ENCODE measurements around the gene ANKRD52.
"Not testable (repeated sequence)": the region's sequence is repeated elsewhere in the genome, so short reads cannot be mapped to it uniquely, and the experiment has no call there.

The ANKRD52 gene

GRCh38 chr12:56258068-56258819 lies at the start of gene ANKRD52:
TSS of gene ANKRD52 (minus strand) at chr12:56258384. CDS start at chr12:56258269, 115 bp downstream.
- DNase-seq: peak; percentile 77

DNA sequence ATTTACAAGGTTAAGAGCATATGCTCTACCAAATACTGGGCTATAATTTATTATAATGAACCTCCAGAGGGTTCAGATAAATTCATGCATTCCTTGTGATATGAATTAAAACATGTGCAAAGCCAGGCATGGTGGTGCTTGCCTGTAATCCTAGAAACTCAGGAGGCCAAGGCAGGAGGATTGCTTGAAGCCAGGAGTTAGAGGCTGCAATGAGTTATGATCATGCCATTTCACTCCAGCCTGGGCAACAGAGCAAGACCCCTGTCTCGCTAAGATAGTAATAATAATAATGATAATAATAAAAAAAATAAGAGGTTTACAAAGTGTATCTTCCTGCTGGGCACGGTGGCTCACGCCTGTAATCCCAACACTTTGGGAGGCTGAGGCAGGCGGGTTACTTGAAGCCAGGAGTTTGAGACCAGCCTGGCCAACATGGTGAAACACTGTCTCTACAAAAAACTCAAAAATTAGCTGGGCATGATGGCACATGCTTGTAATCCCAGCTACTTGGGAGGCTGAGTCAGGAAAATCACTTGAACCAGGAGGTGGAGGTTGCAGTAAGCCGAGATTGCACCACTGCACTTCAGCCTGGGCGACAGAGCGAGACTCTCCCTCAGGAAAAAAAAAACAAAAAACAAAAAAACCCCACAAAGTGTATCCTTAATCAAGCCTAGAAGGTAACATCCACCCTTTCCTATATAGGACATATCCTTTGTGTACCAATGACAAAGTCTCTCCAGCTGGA lies 49.2 kb upstream of the ANKRD52 start:
- DNase-seq: no peak

GRCh38 chr12:56304872-56305590 lies 46.8 kb upstream of the ANKRD52 start:
- no peak for DNase-seq

DNA sequence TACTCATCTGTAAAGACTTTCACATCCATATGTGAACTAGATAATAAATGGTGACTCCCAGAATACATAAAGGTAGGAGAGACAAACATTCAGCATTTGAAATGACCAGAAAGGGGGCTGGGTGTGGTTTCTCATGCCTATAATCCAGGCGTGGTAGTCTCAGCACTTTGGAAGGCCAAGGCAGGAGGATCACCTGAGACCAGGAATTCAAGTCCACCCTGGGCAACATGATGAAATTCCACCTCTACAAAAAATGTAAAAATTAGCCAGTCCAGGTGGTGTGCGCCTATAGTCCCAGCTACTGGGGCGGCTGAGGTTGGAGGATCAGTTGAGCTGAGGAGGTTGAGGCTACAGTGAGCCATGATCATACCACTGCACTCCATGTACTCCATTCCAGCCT lies 46.1 kb upstream of the ANKRD52 start:
- no peak for DNase-seq

GRCh38 chr12:56300644-56301464 lies 42.7 kb upstream of the ANKRD52 start:
- no peak for DNase-seq

DNA sequence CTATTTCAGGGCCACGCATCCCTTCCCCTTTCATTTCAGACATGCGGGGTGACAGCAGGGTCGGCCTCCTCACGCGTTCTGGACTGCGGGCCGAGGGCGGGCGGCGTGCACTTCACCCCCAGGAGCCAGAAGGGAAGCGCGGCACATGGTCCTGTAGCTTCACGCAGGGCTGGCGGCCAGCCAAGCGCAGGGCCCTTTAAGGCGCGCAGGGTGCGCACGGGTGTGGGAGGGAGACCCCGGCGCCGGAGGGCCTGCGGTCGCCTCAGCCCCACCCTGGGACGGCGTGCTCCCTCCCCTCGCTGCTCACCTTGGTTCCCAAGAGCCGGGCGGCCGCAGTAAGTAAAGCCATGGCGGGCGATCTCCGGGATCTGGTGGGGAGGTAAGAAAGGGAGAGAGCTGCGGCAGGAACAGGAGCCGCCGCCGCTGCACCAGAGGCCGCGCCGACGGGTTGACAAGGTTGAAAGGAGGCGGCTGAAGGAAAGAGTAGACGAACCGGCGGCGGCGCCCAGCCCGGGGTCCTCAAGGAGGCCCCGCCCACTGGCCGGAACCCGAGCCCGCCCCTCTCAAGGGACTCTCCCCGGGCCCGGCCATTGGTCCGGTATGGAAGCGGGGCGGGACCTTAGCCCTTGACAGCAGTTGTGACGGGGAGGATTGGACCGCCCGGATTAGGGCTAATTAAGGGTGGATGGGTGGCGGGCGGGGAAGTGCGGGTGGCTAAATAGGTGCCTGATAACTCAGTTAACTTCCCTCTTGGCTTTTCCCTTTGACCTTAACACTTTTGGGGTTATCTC lies 41.9 kb upstream of the ANKRD52 start, which contains the start of gene CS:
CS (minus strand) TSS at position 478 of the 791 bp plus-strand sequence; CDS start at position 349, 129 bp downstream.
- DNase-seq: peak; percentile 97

GRCh38 chr12:56299308-56299852 lies 41.2 kb upstream of the ANKRD52 start:
- DNase-seq: no peak

GRCh38 chr12:56298828-56299227 lies 40.6 kb upstream of the ANKRD52 start:
- no peak for DNase-seq

- no peak for DNase-seq
Measured at GRCh38 chr12:56297400-56297799, 39.2 kb upstream of the ANKRD52 start.

GRCh38 chr12:56296295-56296694 lies 38.1 kb upstream of the ANKRD52 start:
- DNase-seq: no peak

- DNase-seq: no peak
Measured at GRCh38 chr12:56293795-56294194, 35.6 kb upstream of the ANKRD52 start.

GRCh38 chr12:56288705-56289387 lies 30.7 kb upstream of the ANKRD52 start:
- DNase-seq: no peak

DNA sequence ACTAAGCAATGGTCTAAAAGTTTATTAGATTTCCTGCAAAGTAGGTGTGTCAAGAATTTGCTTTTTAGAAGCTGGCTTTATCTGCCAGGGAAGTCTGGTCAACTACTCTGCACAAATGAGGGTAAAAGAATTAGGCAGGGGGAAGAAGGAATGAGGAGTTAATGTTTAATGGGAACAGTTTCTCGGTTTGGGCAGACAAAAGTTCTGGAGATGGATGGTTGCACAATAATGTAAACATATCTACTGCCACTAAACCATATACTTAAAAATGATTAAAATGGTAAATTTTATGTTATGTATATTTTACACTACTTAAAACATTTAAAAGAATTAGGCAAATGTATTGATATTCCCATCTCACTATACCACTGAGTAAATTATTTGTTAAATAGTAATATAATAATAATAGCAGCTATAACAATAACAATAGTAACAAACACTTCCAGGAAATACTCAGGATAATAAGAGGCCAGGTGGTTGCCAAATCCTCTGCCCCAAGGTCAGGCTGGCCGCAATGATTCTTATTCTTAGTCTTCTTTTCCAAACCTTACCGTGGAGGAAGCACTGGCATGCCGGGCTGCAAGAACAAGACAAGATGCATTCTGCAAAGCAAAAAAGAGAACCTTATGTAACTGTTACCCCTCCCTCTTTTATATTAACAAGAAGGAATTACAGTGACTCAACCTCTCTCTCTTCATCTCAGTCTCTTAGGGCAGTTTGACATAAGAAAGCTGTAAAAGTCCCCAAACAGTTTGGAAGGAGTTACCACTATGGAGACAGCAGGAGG lies 28.1 kb upstream of the ANKRD52 start:
- no peak for DNase-seq

DNA sequence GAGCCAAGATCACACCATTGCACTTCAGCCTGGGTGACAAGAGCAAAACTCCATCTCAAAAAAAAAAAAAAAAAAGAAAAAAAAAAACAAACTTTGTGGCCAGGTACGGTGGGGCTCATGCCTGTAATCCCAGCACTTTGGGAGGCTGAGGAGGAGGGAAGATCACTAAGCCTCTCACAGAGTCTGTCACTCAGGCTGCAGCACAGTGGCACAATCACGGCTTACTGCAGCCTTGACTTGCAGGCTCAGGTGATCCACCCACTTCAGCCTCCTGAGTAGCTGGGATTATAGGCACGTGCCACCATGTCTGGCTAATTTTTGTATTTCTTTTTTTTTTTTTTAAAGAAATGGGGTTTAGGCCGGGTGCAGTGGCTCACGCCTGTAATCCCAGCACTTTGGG lies 26.1 kb upstream of the ANKRD52 start:
- not testable (repeated sequence) for DNase-seq

- no peak for DNase-seq
Measured at GRCh38 chr12:56282579-56282978, 24.4 kb upstream of the ANKRD52 start.

DNA sequence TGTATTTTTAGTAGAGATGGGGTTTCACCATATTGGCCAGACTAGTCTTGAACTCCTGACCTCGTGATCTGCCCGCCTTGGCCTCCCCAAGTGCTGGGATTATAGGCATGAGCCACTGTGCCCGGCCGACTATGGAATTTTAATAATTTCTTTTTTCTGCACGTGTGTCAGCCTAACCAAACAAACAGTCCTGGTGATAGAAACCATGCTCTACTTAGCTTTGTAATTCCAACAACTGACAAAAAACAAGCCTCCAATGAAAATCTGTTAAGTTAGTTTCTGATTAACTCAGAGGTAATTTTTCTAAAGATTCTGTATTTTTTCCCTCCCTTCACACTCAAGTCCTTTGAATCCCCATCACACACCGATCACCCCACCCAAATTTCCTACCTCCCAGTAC lies 23.8 kb upstream of the ANKRD52 start:
- DNase-seq: no peak

GRCh38 chr12:56280849-56281248 lies 22.7 kb upstream of the ANKRD52 start:
- no peak for DNase-seq

DNA sequence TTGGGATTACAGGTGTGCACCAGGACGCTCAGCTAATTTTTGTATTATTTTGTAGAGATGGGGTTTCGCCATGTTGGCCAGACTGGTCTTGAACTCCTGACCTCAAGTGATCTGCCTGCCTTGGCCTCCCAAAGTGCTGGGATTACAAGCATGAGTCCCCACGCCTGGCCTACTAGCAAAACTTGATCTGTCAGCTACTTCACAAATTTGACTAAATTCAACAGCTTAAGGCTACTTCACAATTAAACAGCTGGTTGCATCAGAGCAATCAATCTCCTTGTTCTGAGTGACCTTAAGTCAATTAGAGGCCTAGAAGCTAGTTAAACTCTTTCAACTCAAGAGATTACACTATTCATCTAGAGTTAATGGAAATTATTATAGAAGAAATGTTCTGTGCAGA lies 20.7 kb upstream of the ANKRD52 start:
- DNase-seq: no peak

- no peak for DNase-seq
Measured at GRCh38 chr12:56274299-56274698, 16.1 kb upstream of the ANKRD52 start.

GRCh38 chr12:56272468-56272867 lies 14.3 kb upstream of the ANKRD52 start:
- DNase-seq: not testable (repeated sequence)

Data from amniotic stem cell (primary cell).